A673 (cell line): ENCODE data around the gene SLCO3A1. TPM values are rescaled to one million over a fixed set of nuclear protein-coding genes. Genes with fewer than 3 reads are reported as not detected.

ENCODE experiments used
- BruUV-seq: library from RNA; stranded (reverse); fragments of 400-500 nt; replicated peaks from 2 replicates; lab custom pipeline; 2021; lab: Mats Ljungman, UMichigan
- CTCF ChIA-PET: fragments of 300-600 bp; sonication (Branson Sonifier 250); formaldehyde crosslinking; loops from one replicate; lab custom pipeline; 2022; ENCODE audit warnings: antibody characterized with exemption; lab: Charles Lee
- POLR2A ChIA-PET: fragments of 300-600 bp; sonication (Branson Sonifier 250); formaldehyde crosslinking; loops from one replicate; lab custom pipeline; 2022; ENCODE audit warnings: antibody characterized with exemption; ENCODE audit not compliant: low non-redundant PET; lab: Charles Lee
- DNase-seq: peaks from one replicate; pipeline ENCODE4 v3.0.0-alpha.2; 2015; ENCODE audit warnings: low spot score
- H3K27ac ChIP-seq: fragments of 200-600 bp; sonication (generic); 2 replicates; pipeline ENCODE4 v1.5.1; 2016; ENCODE audit warnings: mixed run types, low read depth, mild to moderate bottlenecking, mixed read lengths, antibody characterized with exemption, low read length; ENCODE audit not compliant: poor library complexity, severe bottlenecking
- H3K27me3 ChIP-seq: fragments of 200-600 bp; sonication (generic); replicated peaks from 2 replicates; pipeline ENCODE4 v1.6.1; 2017; ENCODE audit warnings: mixed run types, low read depth, mild to moderate bottlenecking, mixed read lengths, antibody characterized with exemption, low read length; ENCODE audit not compliant: insufficient read depth, poor library complexity
- H3K36me3 ChIP-seq: fragments of 200-600 bp; sonication (generic); 2 replicates; pipeline ENCODE4 v1.6.1; 2016; ENCODE audit warnings: mixed run types, mild to moderate bottlenecking, mixed read lengths, antibody characterized with exemption, low read length; ENCODE audit not compliant: insufficient read depth, poor library complexity, severe bottlenecking
- H3K4me1 ChIP-seq: fragments of 200-600 bp; sonication (generic); 2 replicates; pipeline ENCODE4 v1.6.1; 2017; ENCODE audit warnings: mixed run types, mild to moderate bottlenecking, mixed read lengths, antibody characterized with exemption, low read length; ENCODE audit not compliant: insufficient read depth, poor library complexity, severe bottlenecking
- H3K4me3 ChIP-seq: fragments of 200-600 bp; sonication (generic); 2 replicates; pipeline ENCODE4 v1.5.1; 2016; ENCODE audit warnings: low read depth, mixed run types, mild to moderate bottlenecking, mixed read lengths, low read length; ENCODE audit not compliant: poor library complexity, severe bottlenecking
- H3K9me3 ChIP-seq: fragments of 200-600 bp; sonication (generic); 2 replicates; pipeline ENCODE4 v1.6.1; 2016; ENCODE audit warnings: mixed run types, low read depth, mild to moderate bottlenecking, mixed read lengths, antibody characterized with exemption, low read length; ENCODE audit not compliant: poor library complexity, severe bottlenecking
- CTCF ChIP-seq: fragments of 300-800, 200-600 bp; sonication (generic); conservative IDR thresholded peaks from 2 replicates; pipeline ENCODE4 v1.5.1; 2017; ENCODE audit warnings: low read depth, mild to moderate bottlenecking, antibody characterized with exemption, low read length, moderate library complexity, mixed read lengths
- EZH2 ChIP-seq: fragments of 200-600 bp; sonication (generic); IDR thresholded peaks from 2 replicates; pipeline ENCODE4 v1.6.1; 2017; ENCODE audit warnings: borderline replicate concordance, low read depth, mild to moderate bottlenecking, mixed read lengths, antibody characterized with exemption, low read length; ENCODE audit not compliant: poor library complexity, severe bottlenecking
- intact Hi-C: fragments of 100-400 bp; cut with micrococcal nuclease; formaldehyde crosslinking; loops from one replicate; pipeline ENCODE4 v1.10.0; 2022; ENCODE audit not compliant: unreplicated experiment
- total RNA-seq: library from RNA; stranded (reverse); gene quantifications from 2 replicates; pipeline ENCODE4 v1.2.3, GENCODE V29; 2021

Gene SLCO3A1
- total RNA-seq, 1 experiment from 2014 or later = 16.6 TPM

DNA sequence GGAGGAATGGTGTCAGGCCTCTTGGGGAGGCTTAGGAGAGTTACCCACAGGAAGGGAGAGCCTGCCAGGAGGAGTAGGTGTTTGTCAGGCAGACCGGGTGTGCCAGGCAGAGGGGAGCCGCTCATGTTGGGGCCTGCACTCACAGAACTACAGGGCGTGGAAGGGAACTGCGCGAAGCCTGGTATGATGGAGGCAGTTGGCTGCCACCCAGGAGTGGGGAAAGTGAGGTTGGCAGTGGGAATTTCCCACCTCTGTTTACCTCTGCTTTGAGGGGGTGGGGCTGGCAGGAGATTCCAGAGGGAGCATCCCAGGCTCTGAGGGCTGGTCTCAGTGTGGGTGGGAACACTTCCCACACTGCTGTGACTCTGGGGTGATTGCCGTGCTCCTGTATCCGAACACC is 99.9 kb downstream of the SLCO3A1 start:
- no peaks in the 10 kb centered on the region for H3K27me3 ChIP-seq
- H3K36me3 ChIP-seq = no peaks in the 10 kb centered on the region
- no TSS peak for BruUV-seq
- no peaks in the 10 kb centered on the region for H3K4me1 ChIP-seq
- H3K27ac ChIP-seq = no peak overlapping the region
- no peaks in the 10 kb centered on the region for H3K9me3 ChIP-seq
- intact Hi-C loops = no loop called here
- no peak overlapping the region for H3K4me3 ChIP-seq
- TF ChIP-seq CTCF (no peak), EZH2 (no peak)
- no peak for DNase-seq
- POLR2A ChIA-PET = no interaction called here
- CTCF ChIA-PET = no interaction called here

DNA sequence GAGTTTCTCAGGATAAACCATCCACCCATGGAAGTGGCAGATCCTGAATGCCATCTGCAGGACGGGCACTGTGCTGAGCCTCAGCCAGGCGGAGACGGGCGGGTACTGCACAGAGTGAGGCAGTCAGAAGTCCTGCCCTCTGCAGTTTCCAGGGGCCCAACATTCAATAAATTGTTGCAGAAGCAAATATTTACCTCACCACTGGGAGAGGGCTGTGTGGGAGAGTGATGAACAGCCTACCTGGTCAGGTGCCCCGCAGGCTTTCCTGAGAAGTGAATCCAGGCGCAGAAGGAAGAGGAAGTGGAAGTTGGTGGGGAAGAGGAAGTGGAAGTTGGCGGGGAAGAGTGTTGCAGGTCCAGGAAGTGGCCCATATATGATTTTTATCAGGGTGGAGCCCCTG is 100.8 kb downstream of the SLCO3A1 start:
- ChIA-PET POLR2A (no interaction called here), CTCF (no interaction called here)
- TF ChIP-seq EZH2 (no peak), CTCF (no peak)
- no peak for DNase-seq
- intact Hi-C loops = no loop called here
- no peaks in the 10 kb centered on the region for H3K27me3 ChIP-seq
- no peaks in the 10 kb centered on the region for H3K4me1 ChIP-seq
- H3K36me3 ChIP-seq = no peaks in the 10 kb centered on the region
- H3K9me3 ChIP-seq = no peaks in the 10 kb centered on the region
- H3K27ac ChIP-seq = no peak overlapping the region
- BruUV-seq = no TSS peak
- no peak overlapping the region for H3K4me3 ChIP-seq

DNA sequence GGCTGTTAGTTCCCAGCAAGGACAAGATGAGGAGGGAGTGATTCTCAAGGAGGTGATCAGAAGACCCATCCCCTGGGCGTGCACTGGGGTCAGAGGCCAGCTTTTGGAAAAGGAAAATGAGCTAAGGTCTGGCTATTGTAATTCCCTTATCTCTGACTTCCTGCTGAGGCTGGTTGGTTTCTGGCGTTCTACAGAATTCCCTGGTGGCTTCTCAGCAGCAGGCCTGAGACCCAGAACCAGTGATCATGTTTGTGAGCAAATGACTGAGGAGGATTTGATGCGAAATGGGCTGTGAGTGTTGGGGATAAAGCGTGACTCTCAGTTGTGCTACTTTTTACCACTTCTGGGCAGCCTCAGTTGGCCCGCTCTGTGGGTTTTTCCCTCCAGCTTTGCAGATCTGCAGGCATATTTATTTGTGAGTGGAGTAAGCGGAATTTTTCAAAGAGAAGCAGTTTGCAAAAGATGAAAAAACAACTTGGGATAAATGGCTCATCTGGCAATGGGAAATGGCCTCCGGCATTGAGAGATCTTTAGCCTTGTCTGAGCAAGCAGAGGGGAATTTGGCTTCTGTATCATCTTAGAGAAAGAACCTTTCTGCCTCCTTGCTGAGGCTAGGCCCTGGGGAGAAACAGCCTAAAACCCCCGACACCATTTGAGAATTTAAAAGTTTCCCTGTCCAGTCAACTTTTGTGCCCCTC is 102.7 kb downstream of the SLCO3A1 start:
- BruUV-seq = no TSS peak
- no peak for DNase-seq
- H3K4me1 ChIP-seq = no peaks in the 10 kb centered on the region
- TF ChIP-seq EZH2 (no peak), CTCF (no peak)
- H3K9me3 ChIP-seq = no peaks in the 10 kb centered on the region
- ChIA-PET POLR2A (no interaction called here), CTCF (no interaction called here)
- H3K27me3 ChIP-seq = no peaks in the 10 kb centered on the region
- no peak overlapping the region for H3K27ac ChIP-seq
- intact Hi-C loops = no loop called here
- H3K4me3 ChIP-seq = no peak overlapping the region
- no peaks in the 10 kb centered on the region for H3K36me3 ChIP-seq
